Neural cell (in vitro differentiated cells): ENCODE results near the gene ASTN1. TPM values are rescaled to one million over a fixed set of nuclear protein-coding genes. Genes with fewer than 3 reads are reported as not detected.

Experiments used
- H2AFZ ChIP-seq: fragments of 200-600, 300-800 bp; sonication (generic), shearing (Covaris generic); 2 replicates; pipeline ENCODE4 v1.6.0; 2014; ENCODE audit warnings: low read depth, mild to moderate bottlenecking, antibody characterized with exemption, low read length, moderate library complexity
- H3F3A ChIP-seq: fragments of 200-600 bp; shearing (Covaris generic); 2 replicates; pipeline ENCODE4 v1.6.1; 2016; ENCODE audit warnings: mild to moderate bottlenecking, moderate library complexity, mixed read lengths, antibody characterized with exemption, low read length; ENCODE audit not compliant: insufficient read depth, poor library complexity, severe bottlenecking
- H3K27ac ChIP-seq: fragments of 200-600, 300-800 bp; sonication (generic), shearing (Covaris generic); 2 replicates; pipeline ENCODE4 v1.5.1; 2014; ENCODE audit warnings: mild to moderate bottlenecking, low read length, moderate library complexity
- H3K27me3 ChIP-seq: fragments of 300-800, 200-600 bp; sonication (generic), shearing (Covaris generic); 2 replicates; pipeline ENCODE4 v1.6.0; 2014; ENCODE audit warnings: mild to moderate bottlenecking, low read depth, low read length, moderate library complexity; ENCODE audit not compliant: insufficient read depth
- H3K36me3 ChIP-seq: fragments of 300-800, 200-600 bp; sonication (generic), shearing (Covaris generic); 2 replicates; pipeline ENCODE4 v1.5.1; 2014; ENCODE audit warnings: mild to moderate bottlenecking, antibody characterized with exemption, low read length, moderate library complexity; ENCODE audit not compliant: insufficient read depth
- H3K4me2 ChIP-seq: fragments of 300-800, 200-600 bp; sonication (generic), shearing (Covaris generic); 2 replicates; pipeline ENCODE4 v1.6.0; 2014; ENCODE audit warnings: mild to moderate bottlenecking, low read length
- H3K4me3 ChIP-seq: fragments of 300-800, 200-600 bp; sonication (generic), shearing (Covaris generic); 2 replicates; pipeline ENCODE4 v1.5.1; 2014; ENCODE audit warnings: mild to moderate bottlenecking, low read length, moderate library complexity
- H3K79me2 ChIP-seq: fragments of 200-600 bp; shearing (Covaris generic); replicated peaks from 2 replicates; pipeline ENCODE4 v1.6.0; 2014; ENCODE audit warnings: mild to moderate bottlenecking, low read length, moderate library complexity; ENCODE audit not compliant: insufficient read depth
- H3K9ac ChIP-seq: fragments of 300-800, 200-600 bp; sonication (generic), shearing (Covaris generic); 2 replicates; pipeline ENCODE4 v1.6.1; 2016; ENCODE audit warnings: mild to moderate bottlenecking, low read length, mixed read lengths
- H3K9me2 ChIP-seq: fragments of 200-600 bp; shearing (Covaris generic); 2 replicates; pipeline ENCODE4 v1.6.1; 2016; ENCODE audit warnings: mild to moderate bottlenecking, low read length, mixed read lengths; ENCODE audit not compliant: insufficient read depth
- H3K9me3 ChIP-seq: fragments of 200-600, 300-800 bp; sonication (generic), shearing (Covaris generic); 2 replicates; pipeline ENCODE4 v1.6.1; 2016; ENCODE audit warnings: mild to moderate bottlenecking, mixed run types, low read length, moderate library complexity, mixed read lengths
- H4K20me1 ChIP-seq: fragments of 200-600 bp; shearing (Covaris generic); 2 replicates; pipeline ENCODE4 v1.6.1; 2016; ENCODE audit warnings: mild to moderate bottlenecking, mixed run types; ENCODE audit not compliant: insufficient read depth
- EP300 ChIP-seq: fragments of 450-650 bp; conservative IDR thresholded peaks from 2 replicates; pipeline ENCODE4 v1.6.1; 2014; ENCODE audit warnings: antibody characterized with exemption, mild to moderate bottlenecking, moderate library complexity; ENCODE audit not compliant: poor library complexity, severe bottlenecking
- EZH2 ChIP-seq: fragments of 200-600, 300-800 bp; shearing (Covaris generic), sonication (generic); IDR thresholded peaks from 2 replicates; pipeline ENCODE4 v1.6.1; 2014; ENCODE audit warnings: antibody characterized with exemption, low read length, borderline replicate concordance, mild to moderate bottlenecking; ENCODE audit not compliant: insufficient read depth, poor library complexity, severe bottlenecking
- MXI1 ChIP-seq: fragments of 450-650 bp; conservative IDR thresholded peaks from 2 replicates; pipeline ENCODE4 v1.6.1; 2014; ENCODE audit warnings: antibody characterized with exemption, mild to moderate bottlenecking; ENCODE audit not compliant: poor library complexity, severe bottlenecking
- POLR2AphosphoS5 ChIP-seq: IDR thresholded peaks from 2 replicates; pipeline ENCODE4 v1.6.1; 2012
- RAD21 ChIP-seq: fragments of 450-650 bp; conservative IDR thresholded peaks from 2 replicates; pipeline ENCODE4 v1.6.1; 2014; ENCODE audit warnings: antibody characterized with exemption, mild to moderate bottlenecking, moderate library complexity
- SMC3 ChIP-seq: fragments of 450-650 bp; conservative IDR thresholded peaks from 2 replicates; pipeline ENCODE4 v1.6.1; 2014; ENCODE audit warnings: antibody characterized with exemption, mild to moderate bottlenecking, moderate library complexity; ENCODE audit not compliant: poor library complexity
- TAF1 ChIP-seq: IDR thresholded peaks from 2 replicates; pipeline ENCODE4 v1.6.1; 2012; ENCODE audit warnings: low read depth
- polyA plus RNA-seq: library from polyadenylated mRNA; depleted of rRNA; stranded (reverse); fragments of >200 nt; gene quantifications from 2 replicates; pipeline ENCODE4 v1.2.3, GENCODE V29; 2014
- TF ChIP-seq, protein P1 (sequence below): fragments of 450-650 bp; IDR thresholded peaks from 2 replicates; pipeline ENCODE4 v1.5.1; 2014; ENCODE audit warnings: antibody characterized with exemption, mild to moderate bottlenecking, moderate library complexity; ENCODE audit not compliant: poor library complexity, severe bottlenecking
- TF ChIP-seq, protein P2 (sequence below): IDR thresholded peaks from 2 replicates; pipeline ENCODE4 v1.6.1; 2012; ENCODE audit warnings: borderline replicate concordance

The ASTN1 gene
- polyA plus RNA-seq, 1 donor from 2014 or later, result 33.4 TPM

DNA sequence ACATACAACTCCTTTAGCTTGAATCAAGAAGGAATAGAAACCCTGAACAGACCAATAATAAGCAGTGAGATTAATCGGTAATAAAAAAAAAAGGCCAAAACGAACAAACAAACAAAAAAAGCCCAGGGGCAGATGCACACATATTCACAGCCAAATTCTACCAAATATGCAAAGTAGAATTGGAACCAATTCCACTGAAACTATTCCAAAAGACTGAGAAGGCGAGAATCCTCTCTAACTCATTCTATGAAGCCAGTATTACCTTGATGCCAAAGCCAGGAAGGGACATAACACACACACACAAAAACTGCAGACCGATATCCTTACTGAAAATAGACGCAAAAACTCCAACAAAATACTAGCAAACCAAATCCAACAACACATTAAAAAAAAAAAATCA lies 161.6 kb downstream of the ASTN1 start:
- H3K27ac ChIP-seq, result no peak overlapping the region
- no peaks in the 10 kb centered on the region for H3K27me3 ChIP-seq
- H3K36me3 ChIP-seq, result no peaks in the 10 kb centered on the region
- H2AFZ ChIP-seq, result no peak overlapping the region
- no peaks in the 10 kb centered on the region for H3K79me2 ChIP-seq
- no peaks in the 10 kb centered on the region for H4K20me1 ChIP-seq
- no peak overlapping the region for H3K4me2 ChIP-seq
- no peak overlapping the region for H3K9ac ChIP-seq
- H3F3A ChIP-seq, result no peaks in the 10 kb centered on the region
- no peaks in the 10 kb centered on the region for H3K9me2 ChIP-seq
- H3K4me3 ChIP-seq, result no peak overlapping the region
- H3K9me3 ChIP-seq, result no peaks in the 10 kb centered on the region
- TF ChIP-seq RAD21 (no peak), POLR2AphosphoS5 (no peak), EP300 (no peak), MXI1 (no peak), TAF1 (no peak), SMC3 (no peak), EZH2 (no peak)
- TF ChIP-seq, protein P1, sequence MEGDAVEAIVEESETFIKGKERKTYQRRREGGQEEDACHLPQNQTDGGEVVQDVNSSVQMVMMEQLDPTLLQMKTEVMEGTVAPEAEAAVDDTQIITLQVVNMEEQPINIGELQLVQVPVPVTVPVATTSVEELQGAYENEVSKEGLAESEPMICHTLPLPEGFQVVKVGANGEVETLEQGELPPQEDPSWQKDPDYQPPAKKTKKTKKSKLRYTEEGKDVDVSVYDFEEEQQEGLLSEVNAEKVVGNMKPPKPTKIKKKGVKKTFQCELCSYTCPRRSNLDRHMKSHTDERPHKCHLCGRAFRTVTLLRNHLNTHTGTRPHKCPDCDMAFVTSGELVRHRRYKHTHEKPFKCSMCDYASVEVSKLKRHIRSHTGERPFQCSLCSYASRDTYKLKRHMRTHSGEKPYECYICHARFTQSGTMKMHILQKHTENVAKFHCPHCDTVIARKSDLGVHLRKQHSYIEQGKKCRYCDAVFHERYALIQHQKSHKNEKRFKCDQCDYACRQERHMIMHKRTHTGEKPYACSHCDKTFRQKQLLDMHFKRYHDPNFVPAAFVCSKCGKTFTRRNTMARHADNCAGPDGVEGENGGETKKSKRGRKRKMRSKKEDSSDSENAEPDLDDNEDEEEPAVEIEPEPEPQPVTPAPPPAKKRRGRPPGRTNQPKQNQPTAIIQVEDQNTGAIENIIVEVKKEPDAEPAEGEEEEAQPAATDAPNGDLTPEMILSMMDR, result no peak
- TF ChIP-seq, protein P2, sequence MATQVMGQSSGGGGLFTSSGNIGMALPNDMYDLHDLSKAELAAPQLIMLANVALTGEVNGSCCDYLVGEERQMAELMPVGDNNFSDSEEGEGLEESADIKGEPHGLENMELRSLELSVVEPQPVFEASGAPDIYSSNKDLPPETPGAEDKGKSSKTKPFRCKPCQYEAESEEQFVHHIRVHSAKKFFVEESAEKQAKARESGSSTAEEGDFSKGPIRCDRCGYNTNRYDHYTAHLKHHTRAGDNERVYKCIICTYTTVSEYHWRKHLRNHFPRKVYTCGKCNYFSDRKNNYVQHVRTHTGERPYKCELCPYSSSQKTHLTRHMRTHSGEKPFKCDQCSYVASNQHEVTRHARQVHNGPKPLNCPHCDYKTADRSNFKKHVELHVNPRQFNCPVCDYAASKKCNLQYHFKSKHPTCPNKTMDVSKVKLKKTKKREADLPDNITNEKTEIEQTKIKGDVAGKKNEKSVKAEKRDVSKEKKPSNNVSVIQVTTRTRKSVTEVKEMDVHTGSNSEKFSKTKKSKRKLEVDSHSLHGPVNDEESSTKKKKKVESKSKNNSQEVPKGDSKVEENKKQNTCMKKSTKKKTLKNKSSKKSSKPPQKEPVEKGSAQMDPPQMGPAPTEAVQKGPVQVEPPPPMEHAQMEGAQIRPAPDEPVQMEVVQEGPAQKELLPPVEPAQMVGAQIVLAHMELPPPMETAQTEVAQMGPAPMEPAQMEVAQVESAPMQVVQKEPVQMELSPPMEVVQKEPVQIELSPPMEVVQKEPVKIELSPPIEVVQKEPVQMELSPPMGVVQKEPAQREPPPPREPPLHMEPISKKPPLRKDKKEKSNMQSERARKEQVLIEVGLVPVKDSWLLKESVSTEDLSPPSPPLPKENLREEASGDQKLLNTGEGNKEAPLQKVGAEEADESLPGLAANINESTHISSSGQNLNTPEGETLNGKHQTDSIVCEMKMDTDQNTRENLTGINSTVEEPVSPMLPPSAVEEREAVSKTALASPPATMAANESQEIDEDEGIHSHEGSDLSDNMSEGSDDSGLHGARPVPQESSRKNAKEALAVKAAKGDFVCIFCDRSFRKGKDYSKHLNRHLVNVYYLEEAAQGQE, result no peak

DNA sequence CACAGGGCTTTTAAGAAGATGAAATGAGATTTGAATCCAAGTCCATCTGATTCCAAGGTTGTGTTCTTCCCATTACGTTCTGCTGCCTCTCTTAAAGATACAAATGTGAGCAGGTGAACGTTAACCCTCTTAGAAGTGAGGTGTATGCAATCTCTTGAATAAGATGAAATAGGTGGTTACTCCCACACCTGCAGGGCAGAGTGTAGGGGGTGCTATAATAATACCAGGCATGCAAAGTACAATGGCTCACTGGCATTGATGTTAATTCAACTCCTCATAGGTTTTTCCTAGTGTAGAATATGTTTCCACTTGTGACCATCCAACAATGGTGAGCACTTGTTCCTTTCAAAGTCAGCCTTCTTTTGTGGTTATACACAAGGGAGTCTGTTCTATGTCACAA lies 163.0 kb downstream of the ASTN1 start:
- no peaks in the 10 kb centered on the region for H3K79me2 ChIP-seq
- TF ChIP-seq TAF1 (no peak), EP300 (no peak)
- TF ChIP-seq, protein P2, result no peak

More for the DNA sequence above, 163.0 kb downstream of the ASTN1 start:
- H3F3A ChIP-seq, result no peaks in the 10 kb centered on the region
- H3K4me3 ChIP-seq, result no peak overlapping the region
- H3K4me2 ChIP-seq, result no peak overlapping the region
- no peaks in the 10 kb centered on the region for H3K36me3 ChIP-seq
- no peak overlapping the region for H2AFZ ChIP-seq
- H3K9ac ChIP-seq, result no peak overlapping the region
- no peaks in the 10 kb centered on the region for H4K20me1 ChIP-seq
- H3K27me3 ChIP-seq, result no peaks in the 10 kb centered on the region
- H3K9me3 ChIP-seq, result no peaks in the 10 kb centered on the region
- H3K9me2 ChIP-seq, result no peaks in the 10 kb centered on the region
- H3K27ac ChIP-seq, result no peak overlapping the region
